IMR-90 (cell line): Measurements from ENCODE around the gene EGF. TPM values are rescaled to one million over a fixed set of nuclear protein-coding genes. Genes with fewer than 3 reads are reported as not detected.

Experiments used
- ATAC-seq: fragments of 200-7000 bp; cut with Tn5 transposase; 2 replicates; pipeline ENCODE4 v1.9.1; 2020; ENCODE audit warnings: low read depth, mild to moderate bottlenecking, moderate library complexity
- BruUV-seq: library from RNA; stranded (reverse); fragments of 400-500 nt; replicated peaks from 2 replicates; lab custom pipeline; 2021; lab: Mats Ljungman, UMichigan
- CTCF ChIA-PET: fragments of 300-600 bp; formaldehyde crosslinking; extraction: SDS; loops from one replicate; lab custom pipeline; 2021; ENCODE audit warnings: antibody characterized with exemption; lab: Yijun Ruan, JAX
- POLR2A ChIA-PET: fragments of 300-600 bp; sonication (Branson Sonifier 250); formaldehyde crosslinking; loops from one replicate; lab custom pipeline; 2022; ENCODE audit warnings: antibody characterized with exemption; ENCODE audit not compliant: unreplicated experiment; lab: Charles Lee
- DNase-seq: peaks from one replicate; pipeline ENCODE4 v3.0.0; 2013
- H2AFZ ChIP-seq: replicated peaks from 2 replicates; pipeline ENCODE3; 2013; ENCODE audit warnings: low read length, mild to moderate bottlenecking; ENCODE audit not compliant: poor library complexity
- H2AK5ac ChIP-seq: 2 replicates; pipeline ENCODE4 v1.6.1; 2013; ENCODE audit warnings: low read depth, low read length, inconsistent platforms
- H2AK9ac ChIP-seq: replicated peaks from 2 replicates; pipeline ENCODE3; 2013; ENCODE audit warnings: mild to moderate bottlenecking, low read depth, low read length, moderate library complexity; ENCODE audit not compliant: poor library complexity
- H2BK120ac ChIP-seq: 2 replicates; pipeline ENCODE4 v1.6.1; 2013; ENCODE audit warnings: low read depth, low read length, inconsistent platforms
- H2BK15ac ChIP-seq: 3 replicates; pipeline ENCODE4 v1.6.1; 2013; ENCODE audit warnings: low read depth, low read length, inconsistent platforms
- H2BK20ac ChIP-seq: 2 replicates; pipeline ENCODE4 v1.6.1; 2013; ENCODE audit warnings: low read depth, mild to moderate bottlenecking, inconsistent platforms, low read length, moderate library complexity
- H2BK5ac ChIP-seq: 2 replicates; pipeline ENCODE4 v1.6.1; 2013; ENCODE audit warnings: mild to moderate bottlenecking, low read depth, low read length, inconsistent platforms; ENCODE audit not compliant: poor library complexity, severe bottlenecking
- H3K14ac ChIP-seq: replicated peaks from 2 replicates; pipeline ENCODE4 v1.6.1; 2013; ENCODE audit warnings: low read depth, low read length, inconsistent platforms
- H3K18ac ChIP-seq: 2 replicates; pipeline ENCODE4 v1.6.1; 2013; ENCODE audit warnings: low read depth, low read length, control low read depth
- H3K23ac ChIP-seq: 2 replicates; pipeline ENCODE4 v1.6.1; 2013; ENCODE audit warnings: low read depth, low read length, inconsistent platforms
- H3K27ac ChIP-seq: 2 replicates; pipeline ENCODE4 v1.5.1; 2013; ENCODE audit warnings: mild to moderate bottlenecking, control low read depth, low read length; ENCODE audit not compliant: insufficient read depth
- H3K27me3 ChIP-seq: 2 replicates; pipeline ENCODE4 v1.6.1; 2013; ENCODE audit warnings: low read length; ENCODE audit not compliant: control insufficient read depth, insufficient read depth
- H3K36me3 ChIP-seq: 2 replicates; pipeline ENCODE4 v1.6.1; 2013; ENCODE audit warnings: low read length, mixed read lengths; ENCODE audit not compliant: control insufficient read depth, insufficient read depth
- H3K4ac ChIP-seq: 2 replicates; pipeline ENCODE4 v1.6.1; 2013; ENCODE audit warnings: low read depth, low read length, inconsistent platforms
- H3K4me1 ChIP-seq: 2 replicates; pipeline ENCODE4 v1.6.1; 2013; ENCODE audit warnings: low read length, mixed read lengths; ENCODE audit not compliant: control insufficient read depth, insufficient read depth
- H3K4me2 ChIP-seq: 2 replicates; pipeline ENCODE4 v1.6.1; 2013; ENCODE audit warnings: low read depth, mild to moderate bottlenecking, control low read depth, low read length, moderate library complexity
- H3K4me3 ChIP-seq: 2 replicates; pipeline ENCODE4 v1.5.1; 2013; ENCODE audit warnings: low read depth, mild to moderate bottlenecking, control low read depth, low read length, moderate library complexity; ENCODE audit not compliant: insufficient read depth
- H3K56ac ChIP-seq: 2 replicates; pipeline ENCODE4 v1.6.1; 2013; ENCODE audit warnings: low read length, inconsistent platforms; ENCODE audit not compliant: insufficient read depth; ENCODE audit errors: extremely low read depth
- H3K79me1 ChIP-seq, 2 experiments: 2 replicates each; pipeline ENCODE4 v1.6.1; 2013; ENCODE audit warnings: low read length in 2 of 2, inconsistent platforms in 1 of 2, low read depth in 1 of 2
- H3K9ac ChIP-seq: 2 replicates; pipeline ENCODE4 v1.6.1; 2013; ENCODE audit warnings: low read depth, low read length, control low read depth
- H3K9me1 ChIP-seq: 2 replicates; pipeline ENCODE4 v1.6.1; 2013; ENCODE audit warnings: low read length, inconsistent platforms; ENCODE audit not compliant: insufficient read depth
- H3K9me3 ChIP-seq: 2 replicates; pipeline ENCODE4 v1.6.1; 2013; ENCODE audit warnings: low read length; ENCODE audit not compliant: control insufficient read depth, insufficient read depth
- H4K20me1 ChIP-seq: 2 replicates; pipeline ENCODE4 v1.6.1; 2013; ENCODE audit warnings: low read length, inconsistent platforms; ENCODE audit not compliant: insufficient read depth
- H4K5ac ChIP-seq: 2 replicates; pipeline ENCODE4 v1.6.1; 2013; ENCODE audit warnings: mild to moderate bottlenecking, low read depth, low read length, control low read depth
- H4K8ac ChIP-seq, 2 experiments: 2 replicates each; pipeline ENCODE4 v1.6.1; 2013; ENCODE audit warnings: low read depth in 2 of 2, low read length in 2 of 2, control low read depth in 1 of 2, inconsistent platforms in 1 of 2
- H4K91ac ChIP-seq: 2 replicates; pipeline ENCODE4 v1.6.1; 2013; ENCODE audit warnings: low read depth, low read length, inconsistent platforms; ENCODE audit not compliant: insufficient read depth
- BHLHE40 ChIP-seq: fragments of 150-350 bp; IDR thresholded peaks from 2 replicates; pipeline ENCODE4 v1.6.1; 2016; ENCODE audit warnings: mild to moderate bottlenecking, low read depth, low read length
- CEBPB ChIP-seq: IDR thresholded peaks from 2 replicates; pipeline ENCODE4 v1.6.1; 2012; ENCODE audit warnings: low read depth, low read length, improper control_type of control experiment
- CHD1 ChIP-seq: IDR thresholded peaks from 2 replicates; pipeline ENCODE4 v1.6.1; 2012; ENCODE audit warnings: low read depth, low read length, improper control_type of control experiment
- FOS ChIP-seq: fragments of 150-350 bp; IDR thresholded peaks from 2 replicates; pipeline ENCODE4 v1.6.1; 2016; ENCODE audit warnings: low read depth, low read length
- MAFK ChIP-seq: IDR thresholded peaks from 2 replicates; pipeline ENCODE4 v1.6.1; 2012; ENCODE audit warnings: low read depth, low read length, improper control_type of control experiment
- MAZ ChIP-seq: IDR thresholded peaks from 2 replicates; pipeline ENCODE4 v1.6.1; 2012; ENCODE audit warnings: low read depth, mild to moderate bottlenecking, low read length, improper control_type of control experiment, moderate library complexity, borderline replicate concordance
- MXI1 ChIP-seq: IDR thresholded peaks from 2 replicates; pipeline ENCODE4 v1.6.1; 2012; ENCODE audit warnings: low read depth, mild to moderate bottlenecking, low read length, moderate library complexity, borderline replicate concordance
- NFE2L2 ChIP-seq: fragments of 150-350 bp; IDR thresholded peaks from 2 replicates; pipeline ENCODE4 v1.6.1; 2016; ENCODE audit warnings: low read depth, mild to moderate bottlenecking, low read length
- POLR2A ChIP-seq: IDR thresholded peaks from 2 replicates; pipeline ENCODE4 v1.6.1; 2012; ENCODE audit warnings: mild to moderate bottlenecking, low read depth, low read length
- RAD21 ChIP-seq: IDR thresholded peaks from 2 replicates; pipeline ENCODE4 v1.6.1; 2012; ENCODE audit warnings: low read length, improper control_type of control experiment
- RFX5 ChIP-seq: IDR thresholded peaks from 2 replicates; pipeline ENCODE4 v1.8.0; 2012; ENCODE audit warnings: low read depth, mild to moderate bottlenecking, low read length, moderate library complexity
- SMC3 ChIP-seq: fragments of 150-350 bp; IDR thresholded peaks from 2 replicates; pipeline ENCODE4 v1.6.1; 2016; ENCODE audit warnings: low read depth, mild to moderate bottlenecking, antibody characterized with exemption, low read length, moderate library complexity
- dilution Hi-C: fragments of 300-500 bp; cut with HindIII; formaldehyde crosslinking; loops from one replicate; pipeline ENCODE4 v1.14.3; 2018; ENCODE audit warnings: low sequenced_read_pairs; ENCODE audit not compliant: unreplicated experiment
- in situ Hi-C: fragments of 300-500 bp; cut with MboI; formaldehyde crosslinking; loops from 3 replicates; pipeline ENCODE4 v1.14.3; 2019; ENCODE audit warnings: low sequenced_read_pairs, inconsistent platforms, mixed read lengths
- intact Hi-C: fragments of 100-400 bp; cut with micrococcal nuclease; formaldehyde crosslinking; loops from 2 replicates; pipeline ENCODE4 v1.10.0; 2022
- polyA plus RNA-seq, 3 experiments: library from polyadenylated mRNA; depleted of rRNA; stranded (reverse); fragments of >200 nt; gene quantifications; 2 replicates each; pipeline ENCODE4 v1.2.3, GENCODE V29; 2012; ENCODE audit warnings: low replicate concordance in 1 of 3
- total RNA-seq: library from RNA; depleted of rRNA; stranded (reverse); fragments of >200 nt; gene quantifications from 2 replicates; pipeline ENCODE4 v1.2.3, GENCODE V29; 2012
- TF ChIP-seq, protein P1 (sequence below): fragments of 150-350 bp; IDR thresholded peaks from 2 replicates; pipeline ENCODE4 v1.6.1; 2016; ENCODE audit warnings: low read depth, mild to moderate bottlenecking, low read length, moderate library complexity, borderline replicate concordance

EGF gene
- total and polyA plus RNA-seq, 2 of the 4 experiments (the other 2 are of a cell fraction): 1.7 to 2.2 TPM

DNA sequence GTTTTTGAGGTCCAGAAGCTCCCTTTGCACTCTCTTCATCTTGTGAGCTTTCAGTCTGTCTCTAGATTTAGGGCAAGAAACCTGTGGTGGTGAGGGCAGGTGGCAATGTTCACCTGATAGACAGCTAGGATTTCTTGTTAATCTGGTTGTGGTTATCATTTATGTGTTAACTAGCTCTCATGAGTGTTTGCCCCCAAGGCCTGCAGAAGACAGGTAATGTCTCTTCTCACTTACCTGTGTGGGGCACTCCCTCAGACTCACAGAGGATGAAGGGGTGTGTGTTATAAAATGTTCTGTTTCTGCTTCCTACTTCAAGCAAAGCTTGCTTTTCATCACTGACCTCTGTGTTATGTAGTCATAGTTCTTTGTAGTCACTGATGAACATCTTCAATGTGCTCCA lies 17.8 kb downstream of the EGF start:
- Histone ChIP-seq H3K9ac (no peak overlapping the region), H2AK9ac (no peak overlapping the region), H4K20me1 (no peaks in the 10 kb centered on the region), H3K9me1 (no peaks in the 10 kb centered on the region), H3K36me3 (no peaks in the 10 kb centered on the region), H4K8ac (no peak overlapping the region), H3K4ac (no peak overlapping the region), H3K27ac (no peak overlapping the region), H2BK5ac (no peak overlapping the region), H3K18ac (no peak overlapping the region), H3K4me1 (no peaks in the 10 kb centered on the region), H2BK20ac (no peak overlapping the region), H3K4me2 (no peak overlapping the region), H2AFZ (no peak overlapping the region), H3K14ac (no peak overlapping the region), H3K9me3 (no peaks in the 10 kb centered on the region), H3K23ac (no peak overlapping the region), H4K91ac (no peak overlapping the region), H3K4me3 (no peak overlapping the region), H2BK15ac (no peak overlapping the region), H4K5ac (no peak overlapping the region), H3K56ac (no peak overlapping the region), H3K79me1 (no peaks in the 10 kb centered on the region; a peak in 1 of 4 replicates), H3K27me3 (no peaks in the 10 kb centered on the region), H2AK5ac (no peak overlapping the region), H2BK120ac (no peak overlapping the region)
- dilution Hi-C loops (no loop called here), intact Hi-C loops (no loop called here), in situ Hi-C loops (no loop called here)
- DNase-seq: no peak
- ChIA-PET POLR2A (no interaction called here), CTCF (no interaction called here)
- no TSS peak for BruUV-seq
- no peak for TF ChIP-seq SMC3
- no peak for TF ChIP-seq CHD1
- TF ChIP-seq MAZ: no peak
- TF ChIP-seq CEBPB: no peak
- TF ChIP-seq RFX5: no peak
- TF ChIP-seq BHLHE40: no peak
- no peak for TF ChIP-seq POLR2A
- TF ChIP-seq RAD21: no peak
- TF ChIP-seq FOS: no peak
- TF ChIP-seq MXI1: no peak
- TF ChIP-seq NFE2L2: no peak
- TF ChIP-seq, protein P1, sequence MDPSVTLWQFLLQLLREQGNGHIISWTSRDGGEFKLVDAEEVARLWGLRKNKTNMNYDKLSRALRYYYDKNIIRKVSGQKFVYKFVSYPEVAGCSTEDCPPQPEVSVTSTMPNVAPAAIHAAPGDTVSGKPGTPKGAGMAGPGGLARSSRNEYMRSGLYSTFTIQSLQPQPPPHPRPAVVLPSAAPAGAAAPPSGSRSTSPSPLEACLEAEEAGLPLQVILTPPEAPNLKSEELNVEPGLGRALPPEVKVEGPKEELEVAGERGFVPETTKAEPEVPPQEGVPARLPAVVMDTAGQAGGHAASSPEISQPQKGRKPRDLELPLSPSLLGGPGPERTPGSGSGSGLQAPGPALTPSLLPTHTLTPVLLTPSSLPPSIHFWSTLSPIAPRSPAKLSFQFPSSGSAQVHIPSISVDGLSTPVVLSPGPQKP: no peak
- no peak for TF ChIP-seq MAFK
- no peak for ATAC-seq
